GM19328 (cell line): ENCODE results near the gene ACOT7.

ENCODE experiments used
- ATAC-seq: cut with Tn5 transposase; IDR thresholded peaks from one replicate; pipeline ENCODE4 v1.9.1; 2021; ENCODE audit warnings: mild to moderate bottlenecking, moderate library complexity; ENCODE audit not compliant: unreplicated experiment

Gene ACOT7

GRCh38 chr1:6257541-6258069 is 136.0 kb downstream of the ACOT7 start:
- ATAC-seq: no peak

GRCh38 chr1:6256645-6257044 is 136.9 kb downstream of the ACOT7 start:
- no peak for ATAC-seq

GRCh38 chr1:6254691-6255090 is 138.9 kb downstream of the ACOT7 start:
- no peak for ATAC-seq

GRCh38 chr1:6253380-6253779 is 140.2 kb downstream of the ACOT7 start:
- ATAC-seq: no peak

- no peak for ATAC-seq
Observed at GRCh38 chr1:6252374-6252710, 141.2 kb downstream of the ACOT7 start.

- no peak for ATAC-seq
Observed at GRCh38 chr1:6251681-6252373, 141.7 kb downstream of the ACOT7 start.

GRCh38 chr1:6251233-6251632 is 142.3 kb downstream of the ACOT7 start:
- no peak for ATAC-seq

GRCh38 chr1:6249739-6250689 is 143.6 kb downstream of the ACOT7 start:
- ATAC-seq: no peak

- ATAC-seq: no peak
Observed at GRCh38 chr1:6248932-6249738, 144.4 kb downstream of the ACOT7 start.

- no peak for ATAC-seq
Observed at GRCh38 chr1:6248161-6248776, 145.3 kb downstream of the ACOT7 start.

GRCh38 chr1:6247651-6248050 is 145.9 kb downstream of the ACOT7 start:
- ATAC-seq: no peak

- no peak for ATAC-seq
Observed at GRCh38 chr1:6246497-6247467, 146.8 kb downstream of the ACOT7 start.

- ATAC-seq: no peak
Observed at GRCh38 chr1:6245869-6246496, 147.6 kb downstream of the ACOT7 start.

- ATAC-seq: no peak
Observed at GRCh38 chr1:6245086-6245868, 148.3 kb downstream of the ACOT7 start.

GRCh38 chr1:6244401-6245049 is 149.0 kb downstream of the ACOT7 start:
- no peak for ATAC-seq

GRCh38 chr1:6243993-6244392 is 149.6 kb downstream of the ACOT7 start, which contains the start of gene HES3:
HES3 (plus strand) TSS chr1:6244179; CDS start chr1:6244366, 187 bp downstream.
- no peak for ATAC-seq

- ATAC-seq: no peak
Observed at GRCh38 chr1:6243053-6243834, 150.3 kb downstream of the ACOT7 start.
